ENCODE results near the gene ENTPD3.

Gene ENTPD3

GRCh38 chr3:40476478-40477470 is 89.8 kb downstream of the ENTPD3 start, which contains the start of gene ZNF619:
Gene ZNF619 (plus strand): TSS chr3:40477122. CDS start chr3:40477980, 858 bp downstream.
- H3K27ac ChIP-seq = peak within 1 kb of the TSS; percentile 73
- peak; percentile 71 for DNase-seq
- no peaks in the 10 kb centered on the region for H3K36me3 ChIP-seq (replicated peaks)
- no peaks in the 10 kb centered on the region for H3K27me3 ChIP-seq (replicated peaks)
- peak within 1 kb of the TSS; percentile 89 for H3K4me3 ChIP-seq (ENCODE audit: low read depth, low read length)
- in situ Hi-C loops (cut with HindIII; ENCODE audit: low pct_ligation_motif_present, low sequenced_read_pairs) = no loop called here
- TF ChIP-seq CTCF (IDR thresholded peaks at IDR 0.05; ENCODE audit: low read depth, low read length, missing control alignments) = no peak

DNA sequence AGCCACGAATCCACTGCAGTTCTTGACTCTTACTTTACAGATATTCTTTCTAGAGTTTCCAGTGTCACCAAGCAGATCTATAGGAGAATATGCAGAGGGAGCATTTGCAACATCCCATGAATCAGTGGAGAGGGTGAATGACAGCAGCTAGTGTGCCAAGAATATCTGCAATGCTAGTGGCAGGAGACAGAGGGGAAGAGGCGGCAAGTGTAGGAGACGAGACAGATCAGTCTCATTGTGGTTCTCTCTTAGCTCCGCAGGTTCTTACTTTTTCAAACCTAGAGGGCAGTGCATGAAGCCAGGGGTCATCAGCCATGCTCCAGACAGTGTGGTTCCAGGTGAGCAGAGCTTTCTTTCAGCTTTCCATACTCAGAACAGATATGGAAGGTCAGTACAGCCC is 90.7 kb downstream of the ENTPD3 start:
- no peak overlapping the region for H3K27ac ChIP-seq
- no peaks in the 10 kb centered on the region for H3K27me3 ChIP-seq (replicated peaks)
- peak overlapping the region; percentile 89 for H3K4me3 ChIP-seq (ENCODE audit: low read depth, low read length)
- H3K36me3 ChIP-seq (replicated peaks) = peaks cover 2% of the 10 kb centered on the region
- no peak for TF ChIP-seq CTCF (IDR thresholded peaks at IDR 0.05; ENCODE audit: low read depth, low read length, missing control alignments)
- in situ Hi-C loops (cut with HindIII; ENCODE audit: low pct_ligation_motif_present, low sequenced_read_pairs) = no loop called here
- no peak for DNase-seq

Measured in brain microvascular endothelial cell (primary cell).